ENCODE measurements around the gene BBS9.

The BBS9 gene

GRCh38 chr7:33562996-33563395, 433.6 kb downstream of the BBS9 start:
- DNase-seq, result no peak

DNA sequence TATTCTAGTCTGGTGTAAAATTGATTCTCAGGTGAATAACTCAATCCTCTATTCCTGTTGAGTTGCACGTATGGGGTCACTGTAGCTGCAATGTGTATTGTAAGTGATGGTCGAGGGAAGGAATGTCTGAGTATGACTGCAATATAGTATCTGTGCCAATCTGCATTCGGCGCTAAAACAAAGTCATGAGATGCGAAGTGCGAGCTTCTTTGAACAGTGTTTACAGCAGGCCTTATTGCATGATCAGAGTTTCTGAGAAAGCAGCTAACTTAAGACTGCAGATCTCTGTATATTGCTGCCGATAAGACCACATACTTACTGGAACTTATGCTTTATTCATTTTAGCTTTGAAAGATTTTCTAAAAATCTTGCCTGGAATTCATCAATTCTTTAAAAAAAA, 434.3 kb downstream of the BBS9 start:
- no peak for DNase-seq

- DNase-seq, result no peak
Observed at GRCh38 chr7:33578166-33578565, 448.8 kb downstream of the BBS9 start.

- DNase-seq, result no peak
Observed at GRCh38 chr7:33578881-33579672, 449.7 kb downstream of the BBS9 start.

GRCh38 chr7:33579673-33579960, 450.3 kb downstream of the BBS9 start:
- DNase-seq, result no peak

- DNase-seq, result no peak
Observed at GRCh38 chr7:33581236-33581635, 451.9 kb downstream of the BBS9 start.

GRCh38 chr7:33582104-33582503, 452.7 kb downstream of the BBS9 start:
- DNase-seq, result no peak

- no peak for DNase-seq
Observed at GRCh38 chr7:33582533-33582932, 453.2 kb downstream of the BBS9 start.

DNA sequence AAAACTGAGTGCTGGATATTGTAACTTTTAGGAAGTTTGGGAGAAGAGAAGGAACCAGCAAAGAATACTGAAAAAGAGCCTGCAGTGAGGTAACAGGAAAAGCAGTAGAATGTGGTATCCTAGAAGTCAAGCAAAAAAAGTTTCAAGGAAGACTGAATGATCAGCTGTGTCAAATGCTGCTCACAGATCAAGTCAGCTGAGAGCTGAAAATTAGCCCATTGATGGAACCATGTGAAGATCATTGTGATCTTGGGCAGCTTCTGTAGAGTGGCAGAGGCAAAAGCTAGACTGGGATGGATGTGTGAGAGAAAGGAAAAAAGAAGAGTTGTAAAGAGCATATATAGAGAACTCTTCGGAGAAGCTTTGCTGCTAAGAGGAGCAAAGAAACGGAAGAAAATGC, 460.5 kb downstream of the BBS9 start:
- DNase-seq, result no peak

- DNase-seq, result no peak
Observed at GRCh38 chr7:33590916-33591315, 461.6 kb downstream of the BBS9 start.

GRCh38 chr7:33591490-33591889, 462.1 kb downstream of the BBS9 start:
- no peak for DNase-seq

DNA sequence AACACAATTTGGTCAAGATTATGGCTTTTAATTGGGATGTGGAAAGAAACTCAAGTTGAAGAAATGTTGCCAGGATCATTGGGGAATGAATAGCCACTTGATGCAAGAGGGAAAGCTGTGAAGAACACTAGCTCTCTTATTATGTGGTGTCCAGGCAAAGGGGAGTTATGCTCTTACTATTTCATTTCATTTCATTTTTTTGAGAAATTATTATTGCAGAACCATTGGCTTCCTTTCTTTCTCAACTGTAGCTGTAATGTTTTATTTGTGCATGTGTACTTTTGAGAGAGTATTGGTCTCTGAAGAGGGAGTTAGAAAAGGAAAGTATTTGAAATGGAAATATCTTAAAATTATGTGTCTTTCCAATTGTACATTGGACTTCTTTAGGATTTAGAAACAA, 463.4 kb downstream of the BBS9 start:
- no peak for DNase-seq

GRCh38 chr7:33593611-33594010, 464.2 kb downstream of the BBS9 start:
- DNase-seq, result no peak

GRCh38 chr7:33596686-33597085, 467.3 kb downstream of the BBS9 start:
- no peak for DNase-seq

DNA sequence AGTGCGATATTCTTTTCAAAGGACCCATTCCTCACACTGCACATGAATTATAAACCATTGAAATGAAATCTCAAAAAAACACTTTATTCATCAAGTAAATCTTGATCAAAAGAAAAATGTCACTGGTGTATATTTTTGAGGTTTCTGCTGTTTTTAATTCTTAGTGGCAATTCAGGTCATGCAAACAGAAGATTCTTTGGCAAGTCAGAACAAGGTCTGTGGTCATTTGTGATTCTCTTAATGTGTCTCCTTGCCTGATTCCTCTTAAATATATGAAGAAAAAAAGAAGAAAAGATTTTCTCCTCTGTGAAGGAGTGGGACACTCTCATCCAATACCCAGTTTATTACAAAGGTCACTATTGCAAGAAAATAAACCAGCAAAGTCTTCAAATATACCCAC, 467.8 kb downstream of the BBS9 start:
- no peak for DNase-seq

DNA sequence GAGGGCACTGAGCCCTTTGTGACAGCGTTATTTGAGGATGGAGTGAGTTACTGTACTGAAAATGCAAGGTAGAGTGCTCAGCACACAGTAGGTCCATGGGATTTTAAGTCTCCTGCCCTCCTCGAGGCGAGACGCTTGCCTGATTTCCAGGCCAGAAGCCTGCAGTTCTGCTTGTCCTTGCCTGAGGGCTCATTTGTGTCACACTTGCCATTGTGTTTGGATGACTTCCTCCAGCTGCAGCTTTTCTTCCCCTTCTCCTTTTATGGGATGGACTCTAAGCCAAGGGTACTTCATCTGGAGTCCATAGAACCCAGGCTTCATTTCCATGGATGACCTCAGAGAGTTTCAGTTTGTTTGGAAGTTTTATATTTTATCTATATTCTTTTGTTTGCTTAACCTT, 471.7 kb downstream of the BBS9 start:
- DNase-seq, result no peak

GRCh38 chr7:33601884-33602283, 472.5 kb downstream of the BBS9 start:
- no peak for DNase-seq

DNA sequence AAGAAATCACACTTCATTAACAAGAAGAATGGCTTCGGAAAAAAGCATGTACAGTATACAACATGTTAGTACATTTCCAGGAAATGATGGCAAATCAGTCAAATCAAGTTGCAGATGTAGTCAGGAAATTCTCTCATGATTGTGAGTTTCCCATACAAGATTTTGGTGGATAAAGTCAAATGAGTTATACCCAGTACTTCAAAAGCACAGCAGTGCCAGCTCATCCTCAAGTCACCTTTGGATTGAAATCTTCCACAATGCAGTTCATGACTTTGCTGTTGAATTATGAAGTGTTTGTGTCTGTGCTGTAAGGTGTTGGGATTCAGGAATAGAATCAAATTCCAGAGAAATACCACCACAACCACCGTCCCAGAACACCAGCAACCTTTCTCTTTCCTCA, 474.7 kb downstream of the BBS9 start:
- DNase-seq, result no peak

GRCh38 chr7:33610918-33611317, 481.6 kb downstream of the BBS9 start:
- DNase-seq, result no peak

- DNase-seq, result no peak
Observed at GRCh38 chr7:33612442-33612841, 483.1 kb downstream of the BBS9 start.

DNA sequence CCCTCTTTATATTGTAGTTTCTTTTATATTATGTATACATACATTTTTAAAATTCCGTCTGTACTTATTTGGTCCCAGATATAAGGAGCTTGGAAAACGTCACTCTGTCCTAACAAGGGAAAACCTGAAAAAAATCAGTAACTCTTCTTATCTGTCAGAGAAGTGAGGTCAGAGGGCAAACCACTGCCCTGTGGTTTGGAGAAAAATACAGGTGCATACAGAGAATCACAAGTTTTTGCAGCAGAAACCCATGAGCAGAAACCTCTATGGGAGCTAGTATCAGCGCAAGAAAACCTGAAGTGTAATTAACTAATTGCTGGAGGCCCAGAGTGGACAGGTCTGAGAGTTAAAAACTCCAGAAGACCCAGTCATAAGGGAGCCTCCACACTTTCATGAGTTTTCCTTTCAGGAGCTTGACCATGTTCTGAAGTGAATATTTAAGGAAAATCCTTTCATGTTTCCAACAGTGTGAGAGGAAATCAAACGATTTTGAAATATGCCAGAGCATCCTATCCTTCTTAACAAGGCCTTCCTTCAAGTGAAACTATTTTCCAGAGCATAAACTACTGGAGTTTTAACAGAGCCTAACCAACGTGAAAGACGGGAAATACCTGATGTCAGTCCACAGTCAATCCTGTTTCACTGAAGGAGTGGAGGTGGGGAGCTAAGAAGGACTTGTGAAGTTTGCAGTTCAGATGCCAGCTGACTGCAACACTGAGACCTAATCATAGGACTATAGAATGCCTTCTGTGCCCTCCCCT, 485.2 kb downstream of the BBS9 start:
- DNase-seq, result no peak

- no peak for DNase-seq
Observed at GRCh38 chr7:33616752-33617151, 487.4 kb downstream of the BBS9 start.

DNA sequence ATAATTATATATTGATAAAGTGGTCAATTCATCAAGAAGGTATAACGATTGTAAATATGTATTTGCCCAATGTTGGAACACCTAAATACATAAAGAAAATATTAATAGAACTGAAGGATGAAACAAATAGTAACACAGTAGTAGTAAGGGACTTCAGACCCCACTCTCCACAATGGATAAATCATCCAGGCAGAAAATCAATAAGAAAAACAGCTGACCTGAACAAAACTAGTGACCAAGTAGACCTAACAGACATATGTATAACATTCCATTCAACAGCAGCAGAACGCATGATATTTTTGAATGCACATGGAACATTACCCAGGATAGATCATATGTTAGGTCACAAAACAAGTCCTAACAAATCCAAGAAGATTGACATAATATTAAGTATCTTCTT, 489.9 kb downstream of the BBS9 start:
- DNase-seq, result no peak

DNA sequence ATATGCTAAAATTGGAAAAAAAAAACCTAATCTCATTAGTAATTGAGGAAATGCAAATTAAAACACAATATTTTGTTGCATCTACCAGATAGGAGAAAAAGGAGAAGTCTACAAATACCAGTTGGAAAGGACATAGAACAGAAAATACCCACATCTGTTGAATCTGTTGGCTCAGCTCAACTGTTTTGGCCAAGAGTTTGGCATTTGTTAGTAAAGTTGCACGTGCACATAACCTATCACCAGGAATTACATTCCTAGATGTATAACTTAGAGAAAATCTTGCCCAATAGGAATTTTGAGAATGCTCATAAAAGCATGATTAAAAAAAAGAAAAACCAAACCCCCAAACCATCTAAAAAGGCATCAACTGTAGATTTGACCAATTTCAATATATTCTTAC, 493.9 kb downstream of the BBS9 start:
- no peak for DNase-seq

- DNase-seq, result no peak
Observed at GRCh38 chr7:33624215-33624614, 494.9 kb downstream of the BBS9 start.

Data from femur (tissue), 1 donor.